ENCODE measurements around the gene DDC. TPM values are rescaled to one million over a fixed set of nuclear protein-coding genes. Genes with fewer than 3 reads are reported as not detected.

The DDC gene
- under 1 TPM in 3 of 4 donors, not detected in 1; 0.44 to 0.79 (median 0.60) TPM for total RNA-seq

GRCh38 chr7:50564640-50565558, at the start of gene DDC:
TSS of gene DDC (minus strand) at chr7:50565405. CDS start at chr7:50544085, 21,320 bp downstream.
- DNase-seq (ENCODE audit: low spot score) = no peak
- no peak for ATAC-seq (ENCODE audit: low FRiP score)
- no peak for TF ChIP-seq CTCF (IDR thresholded peaks at IDR 0.05)

GRCh38 chr7:50613473-50613872, 48.3 kb upstream of the DDC start:
- DNase-seq (ENCODE audit: low spot score) (no peak), ATAC-seq (ENCODE audit: low FRiP score) (no peak)
- no peak for TF ChIP-seq CTCF (IDR thresholded peaks at IDR 0.05)

GRCh38 chr7:50612704-50613103, 47.5 kb upstream of the DDC start:
- no peak for ATAC-seq (ENCODE audit: low FRiP score)
- no peak for TF ChIP-seq CTCF (IDR thresholded peaks at IDR 0.05)
- DNase-seq (ENCODE audit: low spot score) = no peak

GRCh38 chr7:50610521-50611277, 45.5 kb upstream of the DDC start:
- no peak for DNase-seq (ENCODE audit: low spot score)
- no peak for ATAC-seq (ENCODE audit: low FRiP score)
- no peak for TF ChIP-seq CTCF (IDR thresholded peaks at IDR 0.05)

GRCh38 chr7:50608196-50608906, 43.1 kb upstream of the DDC start:
- no peak for TF ChIP-seq CTCF (IDR thresholded peaks at IDR 0.05)
- ATAC-seq (ENCODE audit: low FRiP score) (no peak), DNase-seq (ENCODE audit: low spot score) (no peak)

- ATAC-seq (ENCODE audit: low FRiP score) = no peak
- no peak for TF ChIP-seq CTCF (IDR thresholded peaks at IDR 0.05)
Observed at GRCh38 chr7:50607524-50608125, 42.4 kb upstream of the DDC start.

More at GRCh38 chr7:50607524-50608125, 42.4 kb upstream of the DDC start:
- no peak for DNase-seq (ENCODE audit: low spot score)

All from omental fat pad (tissue), 4 donors.